A673 (cell line): ENCODE data around the gene MDN1. TPM values are rescaled to one million over a fixed set of nuclear protein-coding genes. Genes with fewer than 3 reads are reported as not detected.

Source experiments
- BruUV-seq: library from RNA; stranded (reverse); fragments of 400-500 nt; replicated peaks from 2 replicates; lab custom pipeline; 2021; lab: Mats Ljungman, UMichigan
- CTCF ChIA-PET: fragments of 300-600 bp; sonication (Branson Sonifier 250); formaldehyde crosslinking; loops from one replicate; lab custom pipeline; 2022; ENCODE audit warnings: antibody characterized with exemption; lab: Charles Lee
- POLR2A ChIA-PET: fragments of 300-600 bp; sonication (Branson Sonifier 250); formaldehyde crosslinking; loops from one replicate; lab custom pipeline; 2022; ENCODE audit warnings: antibody characterized with exemption; ENCODE audit not compliant: low non-redundant PET; lab: Charles Lee
- DNase-seq: peaks from one replicate; pipeline ENCODE4 v3.0.0-alpha.2; 2015; ENCODE audit warnings: low spot score
- H3K27ac ChIP-seq: fragments of 200-600 bp; sonication (generic); 2 replicates; pipeline ENCODE4 v1.5.1; 2016; ENCODE audit warnings: mixed run types, low read depth, mild to moderate bottlenecking, mixed read lengths, antibody characterized with exemption, low read length; ENCODE audit not compliant: poor library complexity, severe bottlenecking
- H3K27me3 ChIP-seq: fragments of 200-600 bp; sonication (generic); replicated peaks from 2 replicates; pipeline ENCODE4 v1.6.1; 2017; ENCODE audit warnings: mixed run types, low read depth, mild to moderate bottlenecking, mixed read lengths, antibody characterized with exemption, low read length; ENCODE audit not compliant: insufficient read depth, poor library complexity
- H3K36me3 ChIP-seq: fragments of 200-600 bp; sonication (generic); 2 replicates; pipeline ENCODE4 v1.6.1; 2016; ENCODE audit warnings: mixed run types, mild to moderate bottlenecking, mixed read lengths, antibody characterized with exemption, low read length; ENCODE audit not compliant: insufficient read depth, poor library complexity, severe bottlenecking
- H3K4me1 ChIP-seq: fragments of 200-600 bp; sonication (generic); 2 replicates; pipeline ENCODE4 v1.6.1; 2017; ENCODE audit warnings: mixed run types, mild to moderate bottlenecking, mixed read lengths, antibody characterized with exemption, low read length; ENCODE audit not compliant: insufficient read depth, poor library complexity, severe bottlenecking
- H3K4me3 ChIP-seq: fragments of 200-600 bp; sonication (generic); 2 replicates; pipeline ENCODE4 v1.5.1; 2016; ENCODE audit warnings: low read depth, mixed run types, mild to moderate bottlenecking, mixed read lengths, low read length; ENCODE audit not compliant: poor library complexity, severe bottlenecking
- H3K9me3 ChIP-seq: fragments of 200-600 bp; sonication (generic); 2 replicates; pipeline ENCODE4 v1.6.1; 2016; ENCODE audit warnings: mixed run types, low read depth, mild to moderate bottlenecking, mixed read lengths, antibody characterized with exemption, low read length; ENCODE audit not compliant: poor library complexity, severe bottlenecking
- CTCF ChIP-seq: fragments of 300-800, 200-600 bp; sonication (generic); conservative IDR thresholded peaks from 2 replicates; pipeline ENCODE4 v1.5.1; 2017; ENCODE audit warnings: low read depth, mild to moderate bottlenecking, antibody characterized with exemption, low read length, moderate library complexity, mixed read lengths
- EZH2 ChIP-seq: fragments of 200-600 bp; sonication (generic); IDR thresholded peaks from 2 replicates; pipeline ENCODE4 v1.6.1; 2017; ENCODE audit warnings: borderline replicate concordance, low read depth, mild to moderate bottlenecking, mixed read lengths, antibody characterized with exemption, low read length; ENCODE audit not compliant: poor library complexity, severe bottlenecking
- intact Hi-C: fragments of 100-400 bp; cut with micrococcal nuclease; formaldehyde crosslinking; loops from one replicate; pipeline ENCODE4 v1.10.0; 2022; ENCODE audit not compliant: unreplicated experiment
- total RNA-seq: library from RNA; stranded (reverse); gene quantifications from 2 replicates; pipeline ENCODE4 v1.2.3, GENCODE V29; 2021

The MDN1 gene
- total RNA-seq, 1 experiment from 2014 or later, result 64.4 TPM

GRCh38 chr6:89692256-89692655 is 127.3 kb downstream of the MDN1 start:
- H3K4me1 ChIP-seq, result peaks cover 24% of the 10 kb centered on the region
- H3K27me3 ChIP-seq, result no peaks in the 10 kb centered on the region
- no peak for DNase-seq
- ChIA-PET POLR2A (no interaction called here), CTCF (no interaction called here)
- H3K27ac ChIP-seq, result no peak overlapping the region
- intact Hi-C loops, result no loop called here
- BruUV-seq, result no TSS peak
- no peaks in the 10 kb centered on the region for H3K9me3 ChIP-seq
- H3K4me3 ChIP-seq, result no peak overlapping the region
- peaks cover 62% of the 10 kb centered on the region for H3K36me3 ChIP-seq
- TF ChIP-seq CTCF, result no peak
- no peak for TF ChIP-seq EZH2

GRCh38 chr6:89690944-89691324 is 128.7 kb downstream of the MDN1 start:
- BruUV-seq, result no TSS peak
- peak; percentile 7 for DNase-seq

GRCh38 chr6:89689732-89690131 is 129.9 kb downstream of the MDN1 start:
- ChIA-PET CTCF (no interaction called here), POLR2A (no interaction called here)
- TSS peak; percentile 41 for BruUV-seq
- Histone ChIP-seq H3K36me3 (peaks cover 64% of the 10 kb centered on the region), H3K4me1 (peaks cover 24% of the 10 kb centered on the region), H3K27ac (peak overlapping the region; percentile 48), H3K9me3 (no peaks in the 10 kb centered on the region), H3K27me3 (no peaks in the 10 kb centered on the region), H3K4me3 (no peak overlapping the region)
- no peak for TF ChIP-seq CTCF
- TF ChIP-seq EZH2, result no peak
- peak; percentile 97 for DNase-seq
- intact Hi-C loops, result loop anchor here (1.0 kb wide), 1 partner anchor 21 kb away; no protein-coding TSS in a partner anchor

More at GRCh38 chr6:89690944-89691324, 128.7 kb downstream of the MDN1 start:
- Histone ChIP-seq H3K4me3 (no peak overlapping the region), H3K36me3 (peaks cover 61% of the 10 kb centered on the region), H3K9me3 (no peaks in the 10 kb centered on the region), H3K4me1 (peaks cover 24% of the 10 kb centered on the region), H3K27me3 (no peaks in the 10 kb centered on the region), H3K27ac (no peak overlapping the region)
- no peak for TF ChIP-seq EZH2
- no peak for TF ChIP-seq CTCF
- POLR2A ChIA-PET, result no interaction called here
- intact Hi-C loops, result no loop called here
- CTCF ChIA-PET, result no interaction called here
